PC-9 (cell line): ENCODE results near the gene CLEC4C. TPM values are rescaled to one million over a fixed set of nuclear protein-coding genes. Genes with fewer than 3 reads are reported as not detected.
"Not testable (repeated sequence)": the region's sequence is repeated elsewhere in the genome, so short reads cannot be mapped to it uniquely, and the experiment has no call there.

Experiments used
- Bru-seq: library from RNA; stranded (reverse); fragments of 400-500 nt; gene quantifications from one replicate; lab custom pipeline; 2021; lab: Mats Ljungman, UMichigan
- BruChase-seq, 2 experiments: library from RNA; stranded (reverse); fragments of 400-500 nt; gene quantifications; one replicate each; lab custom pipeline; 2021; lab: Mats Ljungman, UMichigan
- BruUV-seq: library from RNA; stranded (reverse); fragments of 400-500 nt; replicated peaks from 2 replicates; lab custom pipeline; 2021; lab: Mats Ljungman, UMichigan
- CTCF ChIA-PET: fragments of 300-600 bp; sonication (Branson Sonifier 250); formaldehyde crosslinking; loops from one replicate; lab custom pipeline; 2022; ENCODE audit warnings: antibody characterized with exemption; lab: Charles Lee
- POLR2A ChIA-PET: fragments of 300-600 bp; sonication (Branson Sonifier 250); formaldehyde crosslinking; loops from one replicate; lab custom pipeline; 2022; ENCODE audit warnings: antibody characterized with exemption; ENCODE audit not compliant: unreplicated experiment; lab: Charles Lee
- DNase-seq, 2 experiments: peaks; one replicate each; pipeline versions ENCODE4 v3.0.0 to v3.0.0-alpha.2; 2015 to 2022; ENCODE audit warnings: mixed read lengths in 1 of 2
- H2AFZ ChIP-seq: fragments of 200-600 bp; sonication (generic); 2 replicates; pipeline ENCODE4 v1.8.1; 2017; ENCODE audit warnings: antibody characterized with exemption
- H3F3A ChIP-seq: fragments of 200-600 bp; sonication (generic); 2 replicates; pipeline ENCODE4 v1.8.1; 2017; ENCODE audit warnings: antibody characterized with exemption, mild to moderate bottlenecking, low read depth; ENCODE audit not compliant: insufficient read depth
- H3K27ac ChIP-seq: fragments of 200-600 bp; sonication (generic); 2 replicates; pipeline ENCODE4 v1.6.1; 2016; ENCODE audit warnings: mixed run types
- H3K27me3 ChIP-seq: fragments of 200-600 bp; sonication (generic); 2 replicates; pipeline ENCODE4 v1.6.1; 2016; ENCODE audit warnings: low read depth, mixed run types; ENCODE audit not compliant: insufficient read depth
- H3K36me3 ChIP-seq: fragments of 200-600 bp; sonication (generic); 2 replicates; pipeline ENCODE4 v1.6.1; 2016; ENCODE audit warnings: low read depth, mixed run types
- H3K4me1 ChIP-seq: fragments of 200-600 bp; sonication (generic); replicated peaks from 2 replicates; pipeline ENCODE4 v1.6.1; 2016; ENCODE audit warnings: mixed run types; ENCODE audit not compliant: insufficient read depth
- H3K4me2 ChIP-seq: fragments of 200-600 bp; sonication (generic); 2 replicates; pipeline ENCODE4 v1.6.1; 2017; ENCODE audit warnings: mixed run types
- H3K4me3 ChIP-seq: fragments of 200-600 bp; sonication (generic); 2 replicates; pipeline ENCODE4 v1.6.1; 2016; ENCODE audit warnings: mixed run types
- H3K79me2 ChIP-seq: fragments of 200-600 bp; sonication (generic); 2 replicates; pipeline ENCODE4 v1.6.1; 2017; ENCODE audit warnings: low read depth, mixed run types
- H3K9me2 ChIP-seq: fragments of 200-600 bp; sonication (generic); 2 replicates; pipeline ENCODE4 v1.8.1; 2017; ENCODE audit warnings: mild to moderate bottlenecking; ENCODE audit not compliant: insufficient read depth
- H3K9me3 ChIP-seq: fragments of 200-600 bp; sonication (generic); 2 replicates; pipeline ENCODE4 v1.8.1; 2016; ENCODE audit warnings: low read depth; ENCODE audit not compliant: insufficient read depth
- H4K20me1 ChIP-seq: fragments of 200-600 bp; sonication (generic); 2 replicates; pipeline ENCODE4 v1.8.1; 2017; ENCODE audit not compliant: insufficient read depth
- CTCF ChIP-seq: fragments of 200-600 bp; sonication (generic); conservative IDR thresholded peaks from 2 replicates; pipeline ENCODE4 v1.6.1; 2017; ENCODE audit warnings: mixed run types, antibody characterized with exemption, mild to moderate bottlenecking, moderate library complexity
- EZH2 ChIP-seq: fragments of 200-600 bp; sonication (generic); IDR thresholded peaks from 2 replicates; pipeline ENCODE4 v1.8.0; 2017; ENCODE audit warnings: antibody characterized with exemption, low read depth
- intact Hi-C: fragments of 100-400 bp; cut with micrococcal nuclease; formaldehyde crosslinking; loops from one replicate; pipeline ENCODE4 v1.10.0; 2022; ENCODE audit not compliant: unreplicated experiment
- long read RNA-seq: library from polyadenylated mRNA; stranded (forward); transcript quantifications from one replicate; pipeline ENCODE4 v2.0.0, GENCODE V29; 2022
- total RNA-seq: library from RNA; stranded (reverse); gene quantifications from 2 replicates; pipeline ENCODE4 v1.2.3, GENCODE V29; 2021

The CLEC4C gene, protein sequence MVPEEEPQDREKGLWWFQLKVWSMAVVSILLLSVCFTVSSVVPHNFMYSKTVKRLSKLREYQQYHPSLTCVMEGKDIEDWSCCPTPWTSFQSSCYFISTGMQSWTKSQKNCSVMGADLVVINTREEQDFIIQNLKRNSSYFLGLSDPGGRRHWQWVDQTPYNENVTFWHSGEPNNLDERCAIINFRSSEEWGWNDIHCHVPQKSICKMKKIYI
- not detected in 2 replicates for total RNA-seq
- Bru-seq, nascent RNA: not detected
- BruChase-seq, experiment 1, labeled RNA remaining after a 2-hour chase: percentile 4 among the genes with signal in this experiment
- percentile 4 among the genes with signal in this experiment for BruChase-seq, experiment 2, labeled RNA remaining after a 6-hour chase
- long read RNA-seq: 0 reads

- no peak within 1 kb of the TSS for H2AFZ ChIP-seq
- no TSS peak for BruUV-seq
- H3F3A ChIP-seq: no peaks in the 10 kb centered on the region
- intact Hi-C loops: no loop called here
- H3K4me3 ChIP-seq: no peak within 1 kb of the TSS
- no peaks in the 10 kb centered on the region for H3K36me3 ChIP-seq
- H3K4me2 ChIP-seq: no peak within 1 kb of the TSS
- H4K20me1 ChIP-seq: no peaks in the 10 kb centered on the region
- no peaks in the 10 kb centered on the region for H3K4me1 ChIP-seq
- DNase-seq: no peak
- ChIA-PET CTCF (interaction anchor here (0.6 kb wide), 1 partner anchor 228 kb away, joined by 12 read pairs; no protein-coding TSS in a partner anchor), POLR2A (no interaction called here)
- no peaks in the 10 kb centered on the region for H3K79me2 ChIP-seq
- no peaks in the 10 kb centered on the region for H3K9me3 ChIP-seq
- TF ChIP-seq EZH2 (no peak), CTCF (no peak)
- no peaks in the 10 kb centered on the region for H3K9me2 ChIP-seq
- H3K27me3 ChIP-seq: no peaks in the 10 kb centered on the region
- H3K27ac ChIP-seq: no peak within 1 kb of the TSS
Measured at GRCh38 chr12:7747246-7747645, at the start of gene CLEC4C. Gene CLEC4C, minus strand, starts transcription at chr12:7747375. Its CDS starts 27 bp downstream, at chr12:7747348.

- Histone ChIP-seq H3K27ac (no peak overlapping the region), H3F3A (no peaks in the 10 kb centered on the region), H3K4me3 (no peak overlapping the region), H3K27me3 (no peaks in the 10 kb centered on the region), H3K79me2 (no peaks in the 10 kb centered on the region), H3K36me3 (no peaks in the 10 kb centered on the region), H2AFZ (no peak overlapping the region), H3K4me2 (no peak overlapping the region), H3K4me1 (no peaks in the 10 kb centered on the region), H3K9me3 (no peaks in the 10 kb centered on the region), H4K20me1 (no peaks in the 10 kb centered on the region), H3K9me2 (no peaks in the 10 kb centered on the region)
- TF ChIP-seq EZH2 (no peak), CTCF (no peak)
- CTCF ChIA-PET: no interaction called here
- intact Hi-C loops: no loop called here
- no peak for DNase-seq
- POLR2A ChIA-PET: no interaction called here
- no TSS peak for BruUV-seq
Measured at GRCh38 chr12:7793211-7793610, 46.0 kb upstream of the CLEC4C start.

- DNase-seq, H3F3A ChIP-seq, POLR2A ChIA-PET, H3K27ac ChIP-seq, H4K20me1 ChIP-seq, intact Hi-C loops, H3K4me1 ChIP-seq, H2AFZ ChIP-seq, H3K27me3 ChIP-seq, H3K79me2 ChIP-seq, H3K9me2 ChIP-seq, H3K9me3 ChIP-seq, H3K4me2 ChIP-seq, H3K36me3 ChIP-seq, H3K4me3 ChIP-seq, BruUV-seq: not testable (repeated sequence)
- CTCF ChIA-PET: interaction anchor here (0.6 kb wide), 1 partner anchor 11 kb away, joined by 3 read pairs; no protein-coding TSS in a partner anchor
Measured at GRCh38 chr12:7788884-7789528, 41.8 kb upstream of the CLEC4C start, which contains the start of gene NANOG. Gene NANOG, plus strand, starts transcription at chr12:7789402. Its CDS starts 213 bp downstream, at chr12:7789615.
